HuH-7 (cell line): ENCODE data around the gene PDE4B.
"Not testable (repeated sequence)": the region's sequence is repeated elsewhere in the genome, so short reads cannot be mapped to it uniquely, and the experiment has no call there.

Experiments
- DNase-seq: peaks from one replicate; pipeline ENCODE4 v3.0.0; 2011; ENCODE audit warnings: low spot score

PDE4B gene

GRCh38 chr1:65953170-65953569 lies 160.5 kb downstream of the PDE4B start:
- no peak for DNase-seq

GRCh38 chr1:65955071-65955470 lies 162.4 kb downstream of the PDE4B start:
- DNase-seq: peak; percentile 9

- no peak for DNase-seq
These were observed 162.8 kb downstream of the PDE4B start for GRCh38 chr1:65955503-65955902.

- no peak for DNase-seq
These were observed 166.1 kb downstream of the PDE4B start for GRCh38 chr1:65958561-65959350.

GRCh38 chr1:65959896-65960567 lies 167.3 kb downstream of the PDE4B start:
- no peak for DNase-seq

GRCh38 chr1:65963156-65963888 lies 170.6 kb downstream of the PDE4B start:
- no peak for DNase-seq

- DNase-seq: no peak
These were observed 171.4 kb downstream of the PDE4B start for GRCh38 chr1:65964123-65964522.

- no peak for DNase-seq
These were observed 172.7 kb downstream of the PDE4B start for GRCh38 chr1:65965112-65965996.

GRCh38 chr1:65967492-65967891 lies 174.8 kb downstream of the PDE4B start:
- not testable (repeated sequence) for DNase-seq

- DNase-seq: no peak
These were observed 178.9 kb downstream of the PDE4B start for GRCh38 chr1:65971547-65971946.

GRCh38 chr1:65975708-65976107 lies 183.0 kb downstream of the PDE4B start:
- DNase-seq: no peak

- no peak for DNase-seq
These were observed 186.7 kb downstream of the PDE4B start for GRCh38 chr1:65979136-65980044.

GRCh38 chr1:65980237-65980636 lies 187.5 kb downstream of the PDE4B start:
- DNase-seq: no peak

- no peak for DNase-seq
These were observed 190.8 kb downstream of the PDE4B start for GRCh38 chr1:65983500-65983899.

- no peak for DNase-seq
These were observed 192.8 kb downstream of the PDE4B start for GRCh38 chr1:65985393-65986066.

GRCh38 chr1:65986146-65986545 lies 193.5 kb downstream of the PDE4B start:
- no peak for DNase-seq

- DNase-seq: no peak
These were observed 197.5 kb downstream of the PDE4B start for GRCh38 chr1:65990161-65990560.

GRCh38 chr1:65991694-65992093 lies 199.0 kb downstream of the PDE4B start:
- no peak for DNase-seq

GRCh38 chr1:65992165-65992821 lies 199.6 kb downstream of the PDE4B start:
- no peak for DNase-seq

- DNase-seq: no peak
These were observed 200.2 kb downstream of the PDE4B start for GRCh38 chr1:65992831-65993271.
